Gastrocnemius medialis (tissue), 4 donors: ENCODE measurements around the gene ZNF236.

Experiments
- CTCF ChIP-seq, 5 experiments: fragments of 450-650 bp in 3 of 5; fragments of 200-600 bp in 2 of 5; sonication (generic) in 2 of 5; IDR thresholded peaks in 4 of 5; conservative IDR thresholded peaks in 1 of 5; 1 replicate in 4 of 5; 2 replicates in 1 of 5; pipeline ENCODE4 v1.5.1; 2016 to 2019; ENCODE audit warnings: antibody characterized with exemption in 5 of 5, mild to moderate bottlenecking in 3 of 5, moderate library complexity in 3 of 5
- POLR2A ChIP-seq, 2 donors: fragments of 450-650 bp; IDR thresholded peaks; one replicate each; pipeline ENCODE4 v1.6.1; 2017; ENCODE audit warnings: antibody characterized with exemption in 2 of 2, mild to moderate bottlenecking in 2 of 2, moderate library complexity in 2 of 2

GRCh38 chr18:77000527-77000926 is 178.2 kb downstream of the ZNF236 start:
- TF ChIP-seq CTCF (IDR thresholded peaks at IDR 0.05 in 4 of 5, conservative IDR thresholded peaks at IDR 0.05 in 1 of 5) = peak; percentile 92 to 99 (median 95)
- TF ChIP-seq POLR2A (IDR thresholded peaks at IDR 0.05) = no peak
